ENCODE results near the gene ARSI.

ARSI gene

GRCh38 chr5:150316320-150316719, 13.6 kb upstream of the ARSI start:
- TF ChIP-seq CTCF (IDR thresholded peaks at IDR 0.05; ENCODE audit: insufficient read depth, low read depth, low read length, missing control alignments) = no peak
- DNase-seq (ENCODE audit: low read depth) = no peak
- no peak overlapping the region for H3K4me3 ChIP-seq (ENCODE audit: low read depth, low read length)

- DNase-seq (ENCODE audit: low read depth) = no peak
- TF ChIP-seq CTCF (IDR thresholded peaks at IDR 0.05; ENCODE audit: insufficient read depth, low read depth, low read length, missing control alignments) = no peak
- H3K4me3 ChIP-seq (ENCODE audit: low read depth, low read length) = no peak overlapping the region
Measured at GRCh38 chr5:150315245-150315644, 12.5 kb upstream of the ARSI start.

GRCh38 chr5:150313921-150314716, 11.4 kb upstream of the ARSI start:
- H3K4me3 ChIP-seq (ENCODE audit: low read depth, low read length) = no peak overlapping the region
- TF ChIP-seq CTCF (IDR thresholded peaks at IDR 0.05; ENCODE audit: insufficient read depth, low read depth, low read length, missing control alignments) = no peak
- DNase-seq (ENCODE audit: low read depth) = no peak

GRCh38 chr5:150313501-150313900, 10.8 kb upstream of the ARSI start:
- DNase-seq (ENCODE audit: low read depth) = no peak
- no peak for TF ChIP-seq CTCF (IDR thresholded peaks at IDR 0.05; ENCODE audit: insufficient read depth, low read depth, low read length, missing control alignments)
- H3K4me3 ChIP-seq (ENCODE audit: low read depth, low read length) = no peak overlapping the region

GRCh38 chr5:150312518-150312917, 9.8 kb upstream of the ARSI start:
- no peak overlapping the region for H3K4me3 ChIP-seq (ENCODE audit: low read depth, low read length)
- TF ChIP-seq CTCF (IDR thresholded peaks at IDR 0.05; ENCODE audit: insufficient read depth, low read depth, low read length, missing control alignments) = no peak
- DNase-seq (ENCODE audit: low read depth) = no peak

- H3K4me3 ChIP-seq (ENCODE audit: low read depth, low read length) = no peak overlapping the region
- DNase-seq (ENCODE audit: low read depth) = no peak
- no peak for TF ChIP-seq CTCF (IDR thresholded peaks at IDR 0.05; ENCODE audit: insufficient read depth, low read depth, low read length, missing control alignments)
Measured at GRCh38 chr5:150311015-150311692, 8.4 kb upstream of the ARSI start.
